AG09319 (cell line): Measurements from ENCODE around the gene SSBP3.
"Not testable (repeated sequence)": the region's sequence is repeated elsewhere in the genome, so short reads cannot be mapped to it uniquely, and the experiment has no call there.

Experiments used
- DNase-seq: peaks from one replicate; pipeline ENCODE4 v3.0.0-alpha.2; 2010; ENCODE audit warnings: low read depth; ENCODE audit errors: extremely low read depth
- CTCF ChIP-seq: IDR thresholded peaks from 2 replicates; pipeline ENCODE4 v1.5.1; 2011; ENCODE audit warnings: low read depth, mild to moderate bottlenecking, inconsistent platforms, low read length, moderate library complexity

The SSBP3 gene

GRCh38 chr1:54219688-54220003 is 186.5 kb downstream of the SSBP3 start:
- DNase-seq: no peak
- no peak for TF ChIP-seq CTCF

GRCh38 chr1:54218883-54219687 is 187.1 kb downstream of the SSBP3 start:
- no peak for DNase-seq
- peak; percentile 4 for TF ChIP-seq CTCF

- no peak for DNase-seq
- no peak for TF ChIP-seq CTCF
Observed at GRCh38 chr1:54215523-54215922, 190.7 kb downstream of the SSBP3 start.

GRCh38 chr1:54212872-54213271 is 193.3 kb downstream of the SSBP3 start:
- no peak for TF ChIP-seq CTCF
- DNase-seq: no peak

- DNase-seq: not testable (repeated sequence)
Observed at GRCh38 chr1:54207896-54208295, 198.3 kb downstream of the SSBP3 start.

- DNase-seq: no peak
- no peak for TF ChIP-seq CTCF
Observed at GRCh38 chr1:54207287-54207686, 198.9 kb downstream of the SSBP3 start.

- no peak for TF ChIP-seq CTCF
- DNase-seq: no peak
Observed at GRCh38 chr1:54204199-54204598, 202.0 kb downstream of the SSBP3 start.

- TF ChIP-seq CTCF: no peak
- no peak for DNase-seq
Observed at GRCh38 chr1:54200519-54200997, 205.6 kb downstream of the SSBP3 start.
